ENCODE data around the gene TTC39B. TPM values are rescaled to one million over a fixed set of nuclear protein-coding genes. Genes with fewer than 3 reads are reported as not detected.

Gene TTC39B
- total RNA-seq, 4 donors from 2014 or later, result 37.2 to 55.3 (median 45.6) TPM

DNA sequence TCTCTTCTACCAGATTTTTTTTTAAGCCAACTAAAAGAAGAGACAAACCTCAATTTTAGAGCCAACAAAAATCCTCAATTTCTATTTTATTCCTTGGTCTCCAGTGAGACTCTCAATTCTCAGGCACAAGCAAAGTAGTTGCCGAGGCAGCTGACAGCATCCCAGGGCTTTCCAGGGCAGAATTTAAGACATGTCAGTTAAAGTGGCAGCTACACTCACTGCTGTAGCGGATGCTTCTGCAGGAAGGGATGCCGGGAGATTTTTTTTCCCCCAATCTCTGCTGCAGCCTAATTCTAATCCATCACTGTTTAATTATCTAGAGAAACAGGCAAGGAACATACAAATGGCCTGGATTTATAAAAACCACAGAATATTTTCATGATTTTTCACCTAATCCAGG is 57.0 kb downstream of the TTC39B start:
- Histone ChIP-seq H3K27ac (no peak overlapping the region), H3K27me3 (no peaks in the 10 kb centered on the region), H3K36me3 (no peaks in the 10 kb centered on the region), H3K4me1 (no peaks in the 10 kb centered on the region), H3K9me3 (no peaks in the 10 kb centered on the region), H3K4me3 (no peak overlapping the region)
- WGBS, result 51% methylated on average over 3 of the region's 3 CpGs
- no peak for DNase-seq (ENCODE audit: low spot score in 2 of 2)
- TF ChIP-seq POLR2AphosphoS5 (IDR thresholded peaks at IDR 0.05) (no peak), CTCF (IDR thresholded peaks at IDR 0.05) (no peak), POLR2A (IDR thresholded peaks at IDR 0.05) (no peak)

DNA sequence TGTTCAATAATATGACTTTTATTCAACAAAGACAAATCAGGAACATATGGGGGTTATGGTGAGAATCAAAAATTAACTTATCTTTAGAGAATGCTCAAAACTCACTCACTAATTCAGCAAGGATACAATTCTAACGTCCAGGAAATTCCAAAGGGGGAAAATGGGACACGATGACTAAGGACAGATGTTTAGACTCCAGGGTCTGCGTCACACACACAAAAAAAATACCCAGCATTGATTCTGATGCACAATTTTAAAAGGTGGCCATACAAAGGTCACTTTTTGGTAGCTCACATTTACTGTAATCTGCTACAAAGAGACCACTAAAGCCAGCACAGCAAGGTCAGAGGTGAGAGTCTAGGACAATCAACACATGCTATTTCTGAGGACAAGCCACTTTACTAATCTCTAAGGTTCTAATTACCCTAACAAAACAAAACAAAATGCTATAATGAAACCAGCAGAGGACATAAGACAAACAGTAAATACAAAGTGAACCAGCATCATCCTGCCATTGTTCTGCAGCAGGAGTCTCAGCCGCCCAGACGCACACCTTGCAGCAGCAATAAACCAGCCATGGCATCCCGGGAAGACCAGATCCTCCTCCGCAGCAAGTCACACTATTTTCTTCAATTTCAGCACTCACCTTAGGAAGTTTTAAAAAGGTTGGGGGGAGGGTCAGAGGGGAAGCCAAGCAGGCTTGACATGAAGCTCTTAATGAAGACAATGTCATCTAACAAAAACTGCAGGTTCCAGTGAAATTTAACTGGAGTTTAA is 57.8 kb downstream of the TTC39B start:
- H3K27ac ChIP-seq, result no peak overlapping the region

DNA sequence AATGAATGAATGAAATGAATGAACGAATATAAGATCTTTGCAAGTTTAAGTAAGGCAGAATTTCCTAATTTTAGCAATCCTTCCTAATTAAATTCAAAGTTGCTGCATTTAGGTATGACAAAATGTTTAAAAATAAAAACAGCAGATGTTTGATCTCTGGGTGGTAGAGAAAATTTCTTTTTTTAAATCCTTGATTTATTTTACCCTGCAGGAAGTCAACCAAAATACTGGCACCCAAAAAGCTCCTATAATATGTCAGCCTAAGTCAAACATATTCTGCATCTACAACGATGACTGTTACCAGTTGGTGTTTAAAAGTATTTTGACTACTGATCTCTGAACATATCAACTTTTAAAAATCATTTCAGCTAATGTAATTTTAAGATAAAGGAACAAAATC is 58.4 kb downstream of the TTC39B start:
- no peak overlapping the region for H3K27ac ChIP-seq
- no peaks in the 10 kb centered on the region for H3K27me3 ChIP-seq
- no peak overlapping the region for H3K4me3 ChIP-seq
- no peaks in the 10 kb centered on the region for H3K9me3 ChIP-seq
- H3K36me3 ChIP-seq, result no peaks in the 10 kb centered on the region
- 51% methylated on average over 2 of the region's 2 CpGs for WGBS
- DNase-seq (ENCODE audit: low spot score in 2 of 2), result no peak
- peaks cover 7% of the 10 kb centered on the region for H3K4me1 ChIP-seq
- TF ChIP-seq EP300 (IDR thresholded peaks at IDR 0.05) (no peak), POLR2A (IDR thresholded peaks at IDR 0.05) (no peak), CTCF (IDR thresholded peaks at IDR 0.05) (no peak), POLR2AphosphoS5 (IDR thresholded peaks at IDR 0.05) (no peak)

More for the DNA sequence above, 57.8 kb downstream of the TTC39B start:
- peaks cover under 1% of the 10 kb centered on the region for H3K4me1 ChIP-seq
- TF ChIP-seq POLR2AphosphoS5 (IDR thresholded peaks at IDR 0.05) (no peak), POLR2A (IDR thresholded peaks at IDR 0.05) (no peak), EP300 (IDR thresholded peaks at IDR 0.05) (no peak), CTCF (IDR thresholded peaks at IDR 0.05) (no peak)
- no peak for DNase-seq (ENCODE audit: low spot score in 2 of 2)
- no peaks in the 10 kb centered on the region for H3K27me3 ChIP-seq
- H3K36me3 ChIP-seq, result no peaks in the 10 kb centered on the region
- no peak overlapping the region for H3K4me3 ChIP-seq
- 65% methylated on average over 7 of the region's 7 CpGs for WGBS
- no peaks in the 10 kb centered on the region for H3K9me3 ChIP-seq

GRCh38 chr9:15248081-15248480 is 58.9 kb downstream of the TTC39B start:
- Histone ChIP-seq H3K27me3 (no peaks in the 10 kb centered on the region), H3K4me1 (peaks cover 12% of the 10 kb centered on the region), H3K9me3 (no peaks in the 10 kb centered on the region), H3K36me3 (no peaks in the 10 kb centered on the region), H3K4me3 (no peak overlapping the region), H3K27ac (no peak overlapping the region)
- no peak for DNase-seq (ENCODE audit: low spot score in 2 of 2)
- no peak for TF ChIP-seq CTCF (IDR thresholded peaks at IDR 0.05)
- no peak for TF ChIP-seq EP300 (IDR thresholded peaks at IDR 0.05)
- no peak for TF ChIP-seq POLR2AphosphoS5 (IDR thresholded peaks at IDR 0.05)
- TF ChIP-seq POLR2A (IDR thresholded peaks at IDR 0.05), result no peak

- DNase-seq (ENCODE audit: low spot score in 2 of 2), result no peak
- Histone ChIP-seq H3K9me3 (no peaks in the 10 kb centered on the region), H3K27me3 (no peaks in the 10 kb centered on the region), H3K4me3 (no peak overlapping the region), H3K27ac (no peak overlapping the region), H3K36me3 (no peaks in the 10 kb centered on the region), H3K4me1 (peaks cover 19% of the 10 kb centered on the region)
- TF ChIP-seq POLR2AphosphoS5 (IDR thresholded peaks at IDR 0.05) (no peak), EP300 (IDR thresholded peaks at IDR 0.05) (no peak), POLR2A (IDR thresholded peaks at IDR 0.05) (no peak)
These were observed 60.3 kb downstream of the TTC39B start for GRCh38 chr9:15246708-15247107.
